Stimulated activated CD4-positive, alpha-beta T cell treated with anti-CD3 and anti-CD28 coated beads, Interleukin-2, amount 100 ng/mL, for 4 hours (primary cell): ENCODE results near the gene RARRES2.

Experiments used
- DNase-seq: peaks from one replicate; pipeline ENCODE4 v3.0.0-alpha.2; 2020; ENCODE audit warnings: low read depth

RARRES2 gene

GRCh38 chr7:150361807-150362621 lies 20.6 kb upstream of the RARRES2 start:
- no peak for DNase-seq

DNA sequence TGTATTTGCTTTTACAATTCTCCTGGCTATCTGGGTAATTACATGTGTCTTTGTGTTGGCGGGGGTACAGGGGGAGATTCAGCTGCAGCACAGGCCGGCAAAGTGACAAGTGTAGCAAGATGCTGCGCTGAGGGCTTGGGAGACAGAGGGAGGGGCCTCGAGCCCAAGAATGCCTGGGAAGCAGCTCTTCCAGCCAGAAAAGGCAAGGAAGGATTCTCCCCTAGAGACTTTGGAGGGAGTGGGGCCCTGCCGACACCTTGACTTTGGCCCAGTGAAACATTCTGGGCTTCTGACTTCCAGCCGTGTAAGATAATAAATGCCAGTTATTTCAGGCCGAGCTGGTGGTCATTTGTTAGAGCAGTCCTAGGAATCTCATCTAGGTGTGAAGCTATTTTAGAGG lies 20.0 kb upstream of the RARRES2 start:
- no peak for DNase-seq

GRCh38 chr7:150360363-150361058 lies 19.1 kb upstream of the RARRES2 start:
- DNase-seq: no peak

- DNase-seq: no peak
These were observed 18.4 kb upstream of the RARRES2 start for GRCh38 chr7:150359622-150360362.

- DNase-seq: no peak
These were observed 17.7 kb upstream of the RARRES2 start for GRCh38 chr7:150358988-150359621.

DNA sequence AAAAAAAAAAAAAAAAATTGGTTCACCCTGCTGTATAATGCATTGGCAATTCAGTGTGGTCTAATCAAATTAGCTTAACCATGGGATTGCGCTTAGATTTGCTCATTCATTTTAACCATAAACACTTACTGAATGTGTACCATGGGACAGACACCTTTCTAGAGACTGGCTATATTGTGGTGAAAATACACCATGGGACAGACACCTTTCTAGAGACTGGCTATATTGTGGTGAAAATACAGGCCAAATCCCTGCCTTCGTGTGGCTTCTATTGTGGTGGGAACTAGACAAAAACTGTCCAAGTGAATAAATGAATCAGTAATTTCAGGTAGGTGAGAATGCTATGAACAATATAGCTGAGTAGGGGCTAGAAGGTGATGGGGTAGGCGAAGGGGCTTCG lies 17.0 kb upstream of the RARRES2 start:
- DNase-seq: no peak

GRCh38 chr7:150357771-150358427 lies 16.5 kb upstream of the RARRES2 start:
- DNase-seq: no peak

GRCh38 chr7:150357270-150357669 lies 15.8 kb upstream of the RARRES2 start:
- DNase-seq: peak; percentile 63

- no peak for DNase-seq
These were observed 15.0 kb upstream of the RARRES2 start for GRCh38 chr7:150356265-150356897.

DNA sequence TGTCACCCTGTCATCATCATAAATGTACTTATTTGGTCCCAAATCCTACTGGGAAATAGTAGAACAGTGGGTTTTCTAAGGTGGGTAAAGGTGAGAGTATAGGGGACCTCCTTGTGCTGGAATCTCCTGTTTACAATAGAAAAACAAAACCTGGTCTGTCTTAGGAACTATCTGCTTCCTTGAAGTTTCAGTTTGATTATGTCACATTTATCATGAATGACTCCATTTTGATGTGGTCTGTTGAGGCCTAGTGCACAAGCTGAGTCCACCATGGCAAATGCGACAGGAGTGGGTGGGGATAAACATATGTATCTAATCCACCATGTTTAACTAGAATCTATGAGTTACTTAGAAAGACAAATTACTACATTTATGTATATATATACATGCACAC lies 14.2 kb upstream of the RARRES2 start:
- no peak for DNase-seq

GRCh38 chr7:150351587-150352194 lies 10.3 kb upstream of the RARRES2 start:
- DNase-seq: no peak

- no peak for DNase-seq
These were observed 5.5 kb upstream of the RARRES2 start for GRCh38 chr7:150346922-150347321.

DNA sequence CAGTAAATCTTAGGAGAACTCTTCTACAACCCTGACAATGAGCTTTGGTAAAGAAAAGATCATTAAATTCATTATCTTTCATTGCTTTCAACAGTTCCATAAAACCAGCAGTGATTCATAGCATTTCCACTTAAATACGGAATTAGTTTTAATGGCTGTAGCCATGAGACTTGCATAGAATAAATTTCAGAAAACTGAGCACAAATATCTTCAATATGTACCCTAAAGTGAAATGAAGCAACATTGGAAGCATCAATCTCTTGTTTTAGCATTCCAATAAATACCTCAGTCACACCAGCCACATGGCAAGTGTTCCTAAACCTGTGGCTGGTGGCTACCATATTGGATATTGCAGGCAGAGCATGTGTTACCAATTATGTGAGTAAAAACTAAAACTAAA lies 3.6 kb upstream of the RARRES2 start:
- no peak for DNase-seq

GRCh38 chr7:150344299-150344698 lies 2.9 kb upstream of the RARRES2 start:
- DNase-seq: no peak

DNA sequence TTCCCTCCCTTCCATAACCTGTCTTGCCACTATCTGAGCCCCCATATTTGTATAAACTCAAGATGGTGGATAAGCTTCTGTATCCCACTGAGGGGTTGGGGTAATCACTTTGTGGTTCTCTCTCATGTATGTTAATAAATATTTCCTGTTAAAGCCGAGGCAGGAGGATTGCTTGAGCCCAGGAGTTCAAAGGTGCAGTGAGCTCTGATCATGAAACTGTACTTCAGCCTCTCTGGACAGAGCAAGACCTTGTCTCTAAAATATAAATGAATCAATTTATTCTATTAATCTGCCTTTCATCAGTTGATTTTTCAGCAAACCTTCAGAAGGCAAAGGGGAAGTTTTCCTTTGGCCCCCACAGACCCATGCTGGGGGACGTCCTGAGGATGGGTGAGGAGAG lies 1.8 kb upstream of the RARRES2 start:
- DNase-seq: no peak

- no peak for DNase-seq
These were observed 636 bp upstream of the RARRES2 start for GRCh38 chr7:150342121-150342408.

- no peak for DNase-seq
These were observed 560 bp downstream of the RARRES2 start for GRCh38 chr7:150340875-150341262.

DNA sequence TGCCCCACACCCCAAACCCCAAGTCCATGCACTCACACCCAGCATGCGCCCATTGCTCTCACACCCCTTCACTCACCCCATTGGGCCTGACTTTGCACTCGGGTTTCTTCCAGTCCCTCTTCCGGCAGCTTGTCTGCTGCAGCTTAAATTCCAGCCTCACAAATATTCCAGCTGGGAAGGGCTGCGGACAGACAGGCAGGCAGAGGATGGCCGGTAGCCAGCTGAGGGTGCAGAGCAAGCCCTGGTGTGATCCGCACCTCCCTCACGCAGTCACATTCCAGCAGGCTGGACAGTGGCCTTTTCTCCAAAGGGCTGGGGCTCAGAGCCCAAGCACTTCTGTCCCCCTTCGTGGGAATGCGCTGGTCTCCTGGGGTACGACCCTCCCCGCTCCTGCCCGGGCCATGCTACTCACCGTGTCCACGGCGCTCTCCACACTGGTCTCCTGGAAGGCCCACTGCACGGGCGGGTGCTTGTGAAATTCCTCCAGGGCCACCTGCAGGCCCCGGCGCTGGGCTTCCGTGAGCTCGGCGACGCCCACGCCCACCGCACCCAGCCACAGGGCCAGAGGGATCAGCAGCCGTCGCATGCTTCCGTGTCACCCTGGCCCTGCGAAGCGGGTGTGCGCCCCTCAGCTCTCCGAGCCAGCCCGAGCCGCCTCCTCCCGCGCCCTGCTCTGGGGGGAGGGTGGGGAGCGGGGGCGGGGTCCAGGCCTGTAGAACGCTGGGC lies 1.2 kb downstream of the RARRES2 start:
- no peak for DNase-seq

DNA sequence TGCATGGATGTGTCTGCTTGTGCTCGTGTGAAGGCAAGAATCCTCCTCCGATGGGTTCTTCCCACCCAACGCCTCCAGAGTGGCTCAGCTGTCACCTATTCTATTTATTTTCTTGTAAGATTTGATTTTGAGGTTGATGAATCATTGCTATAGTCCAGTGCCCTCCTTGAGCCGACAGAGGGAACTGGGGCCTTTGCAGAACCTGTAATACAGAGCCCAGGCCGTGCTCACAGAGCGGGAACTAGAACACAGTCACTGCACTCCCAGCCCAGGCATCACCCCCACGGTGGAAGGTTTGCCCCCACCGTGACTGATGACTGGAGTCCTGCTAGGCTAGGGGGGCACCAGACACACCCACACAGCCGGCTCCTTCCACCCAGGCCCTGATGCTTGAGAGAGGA lies 2.0 kb downstream of the RARRES2 start:
- DNase-seq: no peak

DNA sequence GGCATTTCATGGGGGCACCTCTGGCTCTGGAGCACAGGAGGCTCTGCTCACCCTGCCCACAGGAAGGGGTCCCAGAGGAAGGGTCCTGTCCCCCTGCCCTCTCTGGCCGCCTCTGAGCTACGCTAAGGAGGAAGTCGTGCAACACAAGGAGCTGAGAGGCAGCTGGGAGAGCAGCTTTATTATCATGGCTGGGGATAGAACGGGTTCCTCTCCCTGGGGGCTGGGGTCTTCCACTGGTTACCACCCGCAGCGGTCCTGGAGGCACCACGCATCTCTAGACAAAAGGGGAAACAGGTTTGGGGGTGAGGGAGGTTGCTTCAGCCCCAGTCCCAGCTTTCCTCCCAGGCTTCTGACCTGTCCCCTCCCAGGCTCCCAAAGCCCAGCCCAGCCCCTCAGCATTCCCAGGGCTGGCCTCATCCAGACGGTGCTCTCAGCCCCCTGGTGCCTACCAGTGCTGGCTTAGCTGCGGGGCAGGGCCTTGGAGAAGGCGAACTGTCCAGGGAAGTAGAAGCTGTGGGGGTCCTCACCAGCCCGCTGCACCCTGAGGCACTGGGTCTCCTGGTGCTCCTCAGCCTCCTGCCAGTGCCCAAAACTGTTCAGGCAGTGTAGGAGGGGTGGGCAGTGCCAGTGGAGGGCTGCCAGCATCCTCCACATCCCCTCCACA lies 3.1 kb downstream of the RARRES2 start:
- DNase-seq: no peak
